HepG2 (cell line): Measurements from ENCODE around the gene ATP2A2.
"Not testable (repeated sequence)": the region's sequence is repeated elsewhere in the genome, so short reads cannot be mapped to it uniquely, and the experiment has no call there.

ENCODE experiments used
- KLF6 ChIP-seq: IDR thresholded peaks from 2 replicates; pipeline ENCODE4 v1.8.0; 2016; ENCODE audit warnings: missing biosample characterization, missing genetic modification reagents
- RAD21 ChIP-seq: fragments of 450-650 bp; formaldehyde crosslinking; IDR thresholded peaks from 2 replicates; pipeline ENCODE4 v1.5.0; 2020; ENCODE audit warnings: mild to moderate bottlenecking

- not testable (repeated sequence) for TF ChIP-seq RAD21, KLF6
Observed at GRCh38 chr12:110358384-110359097, 77.5 kb downstream of the ATP2A2 start.
